ENCODE data around the gene LRRC4.

The LRRC4 gene

GRCh38 chr7:128003787-128004186, 27.4 kb downstream of the LRRC4 start:
- TF ChIP-seq CTCF (conservative IDR thresholded peaks at IDR 0.05; ENCODE audit: low read depth, low read length), result no peak
- DNase-seq (ENCODE audit: low read depth), result peak; percentile 34
- H3K4me3 ChIP-seq (ENCODE audit: low read depth, low read length), result no peak overlapping the region

- no peak overlapping the region for H3K4me3 ChIP-seq (ENCODE audit: low read depth, low read length)
- no peak for TF ChIP-seq CTCF (conservative IDR thresholded peaks at IDR 0.05; ENCODE audit: low read depth, low read length)
- no peak for DNase-seq (ENCODE audit: low read depth)
Measured at GRCh38 chr7:128003167-128003566, 28.1 kb downstream of the LRRC4 start.

GRCh38 chr7:128000854-128001265, 30.4 kb downstream of the LRRC4 start:
- peak; percentile 13 for DNase-seq (ENCODE audit: low read depth)
- H3K4me3 ChIP-seq (ENCODE audit: low read depth, low read length), result no peak overlapping the region
- no peak for TF ChIP-seq CTCF (conservative IDR thresholded peaks at IDR 0.05; ENCODE audit: low read depth, low read length)

GRCh38 chr7:128000048-128000447, 31.2 kb downstream of the LRRC4 start:
- DNase-seq (ENCODE audit: low read depth), result peak; percentile 30
- no peak for TF ChIP-seq CTCF (conservative IDR thresholded peaks at IDR 0.05; ENCODE audit: low read depth, low read length)
- no peak overlapping the region for H3K4me3 ChIP-seq (ENCODE audit: low read depth, low read length)

DNA sequence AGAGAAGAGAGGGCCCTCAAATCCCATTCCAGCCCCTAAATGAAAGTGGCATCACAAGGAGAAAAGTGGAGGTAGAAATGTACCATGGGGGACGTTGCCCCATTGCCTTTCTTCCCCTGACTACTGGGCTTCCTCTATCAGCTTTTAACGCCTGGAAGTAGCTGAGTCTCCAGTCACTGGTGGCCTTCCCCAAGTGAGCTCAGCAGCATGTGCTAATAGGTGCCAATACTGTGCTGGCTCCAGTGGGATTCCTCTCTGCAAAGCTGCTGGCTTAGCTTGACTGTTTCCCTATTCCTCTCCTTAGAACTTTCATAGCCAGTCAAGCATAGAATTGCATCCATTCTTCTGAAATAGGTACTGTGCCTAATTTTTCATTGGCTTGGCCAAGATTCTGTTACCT, 32.6 kb downstream of the LRRC4 start:
- DNase-seq (ENCODE audit: low read depth), result no peak
- TF ChIP-seq CTCF (conservative IDR thresholded peaks at IDR 0.05; ENCODE audit: low read depth, low read length), result no peak
- no peak overlapping the region for H3K4me3 ChIP-seq (ENCODE audit: low read depth, low read length)

DNA sequence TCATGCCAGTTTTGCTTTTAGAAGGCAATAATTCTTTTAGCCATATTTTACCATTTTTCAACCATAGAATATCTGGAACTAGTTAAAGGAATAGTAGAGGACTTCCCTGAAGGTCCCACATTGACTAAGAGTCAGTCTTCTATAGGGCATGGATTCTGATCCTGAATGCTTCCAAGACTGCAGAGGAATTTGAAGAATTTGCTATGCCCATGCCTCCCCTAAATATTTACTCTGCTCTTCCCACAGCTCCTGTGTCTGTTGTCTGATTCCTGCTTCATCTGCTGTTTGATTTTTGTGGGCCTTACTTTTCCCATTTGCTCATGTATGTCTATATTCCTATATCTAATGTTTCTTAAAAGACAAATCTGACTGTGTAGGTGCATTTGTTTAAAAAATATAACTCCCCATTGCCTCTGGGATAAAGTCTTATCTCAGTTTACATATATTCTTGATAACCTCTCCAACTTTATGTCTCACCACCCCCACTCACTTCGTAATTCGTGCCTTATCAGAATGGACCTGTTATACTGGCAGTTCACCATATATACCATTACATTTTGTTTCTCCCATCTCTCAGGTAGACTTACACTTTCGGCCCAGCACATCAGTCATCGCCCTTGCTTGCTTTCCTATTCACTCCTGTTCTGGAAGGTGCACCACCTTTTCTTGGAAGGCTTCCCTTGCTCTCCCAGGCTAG, 33.9 kb downstream of the LRRC4 start:
- no peak for TF ChIP-seq CTCF (conservative IDR thresholded peaks at IDR 0.05; ENCODE audit: low read depth, low read length)
- H3K4me3 ChIP-seq (ENCODE audit: low read depth, low read length), result no peak overlapping the region
- DNase-seq (ENCODE audit: low read depth), result no peak
